Liver (tissue), 9 donors: ENCODE data around the gene VEGFC. TPM values are rescaled to one million over a fixed set of nuclear protein-coding genes. Genes with fewer than 3 reads are reported as not detected.

Source experiments
- DNase-seq: peaks from one replicate; pipeline ENCODE4 v3.0.0-alpha.2; 2017; ENCODE audit warnings: low spot score
- H3K27ac ChIP-seq, 2 donors: one replicate each; pipeline ENCODE4 v1.7.0; 2013; ENCODE audit warnings: inconsistent platforms in 2 of 2, low read length in 2 of 2, control low read depth in 1 of 2, low read depth in 1 of 2, mild to moderate bottlenecking in 1 of 2
- H3K27me3 ChIP-seq, 4 donors: one replicate each; pipeline versions ENCODE4 v1.6.1 to v1.7.0; 2013; ENCODE audit warnings: low read length in 3 of 4, inconsistent platforms in 1 of 4, mild to moderate bottlenecking in 1 of 4, moderate library complexity in 1 of 4; ENCODE audit not compliant: control insufficient read depth in 4 of 4, insufficient read depth in 4 of 4
- H3K36me3 ChIP-seq, 4 donors: one replicate each; pipeline versions ENCODE4 v1.6.1 to v1.7.0; 2013; ENCODE audit warnings: low read length in 3 of 4, mild to moderate bottlenecking in 3 of 4, low read depth in 1 of 4, moderate library complexity in 1 of 4; ENCODE audit not compliant: control insufficient read depth in 4 of 4, insufficient read depth in 3 of 4
- H3K4me1 ChIP-seq, 4 donors: one replicate each; pipeline versions ENCODE4 v1.6.1 to v1.7.0; 2013; ENCODE audit warnings: low read length in 3 of 4, mild to moderate bottlenecking in 3 of 4, moderate library complexity in 1 of 4; ENCODE audit not compliant: control insufficient read depth in 4 of 4, insufficient read depth in 4 of 4
- H3K4me3 ChIP-seq, 3 donors: one replicate each; pipeline versions ENCODE4 v1.6.1 to v1.7.0; 2013; ENCODE audit warnings: low read length in 3 of 3, control low read depth in 1 of 3, low read depth in 1 of 3, mild to moderate bottlenecking in 1 of 3
- H3K9ac ChIP-seq, 2 donors: one replicate each; pipeline ENCODE4 v1.7.0; 2013; ENCODE audit warnings: low read length in 2 of 2, mild to moderate bottlenecking in 2 of 2, moderate library complexity in 2 of 2, control low read depth in 1 of 2, low read depth in 1 of 2
- H3K9me3 ChIP-seq, 4 donors: one replicate each; pipeline versions ENCODE4 v1.6.1 to v1.7.0; 2013; ENCODE audit warnings: low read length in 3 of 4; ENCODE audit not compliant: control insufficient read depth in 4 of 4
- ATF3 ChIP-seq: IDR thresholded peaks from 2 replicates; pipeline ENCODE4 v1.6.1; 2016; ENCODE audit warnings: antibody characterized with exemption
- CTCF ChIP-seq: fragments of 150-350 bp; IDR thresholded peaks from 2 replicates; pipeline ENCODE4 v1.5.1; 2017; ENCODE audit warnings: improper control_type of control experiment, low read depth, low read length; ENCODE audit not compliant: missing input control
- EGR1 ChIP-seq, 2 donors: IDR thresholded peaks; 2 replicates each; pipeline ENCODE4 v1.6.1; 2016 to 2018; ENCODE audit warnings: antibody characterized with exemption in 2 of 2, low read depth in 2 of 2
- FOXA1 ChIP-seq: IDR thresholded peaks from 2 replicates; pipeline ENCODE4 v1.6.1; 2016; ENCODE audit warnings: antibody characterized with exemption
- FOXA2 ChIP-seq: IDR thresholded peaks from 2 replicates; pipeline ENCODE4 v1.6.1; 2016; ENCODE audit warnings: antibody characterized with exemption
- GABPA ChIP-seq, 2 donors: IDR thresholded peaks in 1 of 2; conservative IDR thresholded peaks in 1 of 2; 2 replicates each; pipeline ENCODE4 v1.6.1; 2016; ENCODE audit warnings: antibody characterized with exemption in 2 of 2, mild to moderate bottlenecking in 1 of 2, moderate library complexity in 1 of 2
- HNF4A ChIP-seq, 2 donors: conservative IDR thresholded peaks; 2 replicates each; pipeline ENCODE4 v1.6.1; 2016; ENCODE audit warnings: antibody characterized with exemption in 2 of 2, mild to moderate bottlenecking in 2 of 2
- HNF4G ChIP-seq: IDR thresholded peaks from 2 replicates; pipeline ENCODE4 v1.6.1; 2016; ENCODE audit warnings: antibody characterized with exemption
- MAX ChIP-seq: IDR thresholded peaks from 2 replicates; pipeline ENCODE4 v1.6.1; 2016; ENCODE audit warnings: antibody characterized with exemption
- NR2F2 ChIP-seq: IDR thresholded peaks from 2 replicates; pipeline ENCODE4 v1.6.1; 2016; ENCODE audit warnings: antibody characterized with exemption
- RAD21 ChIP-seq, 2 donors: IDR thresholded peaks; 2 replicates each; pipeline ENCODE4 v1.6.1; 2016; ENCODE audit warnings: antibody characterized with exemption in 2 of 2, mild to moderate bottlenecking in 2 of 2
- REST ChIP-seq: IDR thresholded peaks from 2 replicates; pipeline ENCODE4 v1.6.1; 2016; ENCODE audit warnings: antibody characterized with exemption, mild to moderate bottlenecking
- RXRA ChIP-seq, 2 donors: IDR thresholded peaks; 2 replicates each; pipeline ENCODE4 v1.6.1; 2017 to 2018; ENCODE audit warnings: antibody characterized with exemption in 2 of 2, mild to moderate bottlenecking in 1 of 2
- SP1 ChIP-seq: IDR thresholded peaks from 2 replicates; pipeline ENCODE4 v1.6.1; 2018; ENCODE audit warnings: antibody characterized with exemption, mild to moderate bottlenecking
- TAF1 ChIP-seq: conservative IDR thresholded peaks from 2 replicates; pipeline ENCODE4 v1.6.1; 2016; ENCODE audit warnings: antibody characterized with exemption, mild to moderate bottlenecking
- YY1 ChIP-seq: IDR thresholded peaks from 2 replicates; pipeline ENCODE4 v1.6.1; 2016; ENCODE audit warnings: antibody characterized with exemption, mild to moderate bottlenecking
- ZBTB33 ChIP-seq: IDR thresholded peaks from 2 replicates; pipeline ENCODE4 v1.6.1; 2016; ENCODE audit warnings: antibody characterized with exemption
- WGBS: extraction: QIAGEN DNeasy Blood & Tissue Kit; methylation state at CpG from one replicate; pipeline ENCODE4 v1.1.7; 2013; 5-methylcytosine and 5-hydroxymethylcytosine counted together
- polyA plus RNA-seq, 2 donors: library from polyadenylated mRNA; stranded (reverse) in 1 of 2; unstranded in 1 of 2; fragments of 200-250 nt in 1 of 2; fragments of >200 nt in 1 of 2; fragmentation: Nextera tagmentation in 1 of 2; extraction: Ambion mirVana in 1 of 2; gene quantifications; one replicate each; pipeline versions ENCODE4 v1.2.1 to v1.2.3, GENCODE V29; 2013 to 2015
- total RNA-seq, 2 donors: library from RNA; depleted of rRNA; stranded (reverse); fragments of >200 nt; gene quantifications; one replicate each; pipeline ENCODE4 v1.2.3, GENCODE V29; 2014
- donor health status: healthy.
- donor health status: healthy.
- donor health status: healthy.
- donor health status: healthy.
- donor health status: healthy.

Gene VEGFC
- total and polyA plus RNA-seq, 4 donors, result 0.32 to 1.8 (median 0.95) TPM

- TF ChIP-seq TAF1, result no peak
- TF ChIP-seq FOXA1, result no peak
- no peak for TF ChIP-seq NR2F2
- no peak for TF ChIP-seq FOXA2
- TF ChIP-seq RAD21 (IDR thresholded peaks at IDR 0.05), result no peak
- TF ChIP-seq MAX, result no peak
- no peak for TF ChIP-seq GABPA (IDR thresholded peaks at IDR 0.05 in 1 of 2, conservative IDR thresholded peaks at IDR 0.05 in 1 of 2)
- no peak for TF ChIP-seq HNF4A (conservative IDR thresholded peaks at IDR 0.05)
- no peak for TF ChIP-seq REST
- TF ChIP-seq SP1, result no peak
- TF ChIP-seq EGR1 (IDR thresholded peaks at IDR 0.05; ENCODE audit: low read depth in 2 of 2), result no peak
- TF ChIP-seq ZBTB33, result no peak
- no peak for TF ChIP-seq CTCF
- WGBS, result 84% methylated on average over 3 of the region's 3 CpGs
- no peaks in the 10 kb centered on the region for H3K36me3 ChIP-seq
- no peak overlapping the region for H3K27ac ChIP-seq
- H3K9ac ChIP-seq, result no peak overlapping the region
- H3K4me3 ChIP-seq, result no peak overlapping the region
- no peak for DNase-seq
- peaks cover 0 to 6% (median 2%) of the 10 kb centered on the region in 4 donors for H3K9me3 ChIP-seq
- no peaks in the 10 kb centered on the region for H3K4me1 ChIP-seq
- no peaks in the 10 kb centered on the region for H3K27me3 ChIP-seq
These were observed 71.3 kb downstream of the VEGFC start for GRCh38 chr4:176721459-176721858.

- TF ChIP-seq NR2F2 (no peak), TAF1 (no peak), HNF4G (no peak), RAD21 (IDR thresholded peaks at IDR 0.05) (no peak), GABPA (IDR thresholded peaks at IDR 0.05 in 1 of 2, conservative IDR thresholded peaks at IDR 0.05 in 1 of 2) (no peak), YY1 (no peak), REST (no peak), FOXA2 (no peak), MAX (no peak), RXRA (IDR thresholded peaks at IDR 0.05) (no peak), ATF3 (no peak), SP1 (no peak), HNF4A (conservative IDR thresholded peaks at IDR 0.05) (no peak)
- Histone ChIP-seq H3K9ac (no peak overlapping the region), H3K27ac (no peak overlapping the region), H3K27me3 (no peaks in the 10 kb centered on the region), H3K36me3 (no peaks in the 10 kb centered on the region), H3K4me3 (no peak overlapping the region), H3K4me1 (no peaks in the 10 kb centered on the region), H3K9me3 (peaks cover 0 to 6% (median 2%) of the 10 kb centered on the region in 4 donors)
- WGBS, result 23% methylated on average over 1 of the region's 1 CpG
- DNase-seq, result no peak
These were observed 73.8 kb downstream of the VEGFC start for GRCh38 chr4:176718881-176719280.
